ENCODE data around the gene HSPG2.

Gene HSPG2

GRCh38 chr1:21955501-21956281, 18.6 kb upstream of the HSPG2 start:
- Histone ChIP-seq H3K27ac (ENCODE audit: low read depth, low read length, poor library complexity, severe bottlenecking) (no peak overlapping the region), H2AFZ (ENCODE audit: low read length) (no peak overlapping the region), H3K9ac (ENCODE audit: low read length) (no peak overlapping the region), H3K9me2 (ENCODE audit: low read depth, low read length) (no peaks in the 10 kb centered on the region), H3F3A (ENCODE audit: insufficient read depth, low read length) (no peaks in the 10 kb centered on the region), H3K79me2 (ENCODE audit: insufficient read depth, low read length) (no peaks in the 10 kb centered on the region), H3K4me1 (ENCODE audit: insufficient read depth, low read length, severe bottlenecking) (no peaks in the 10 kb centered on the region), H3K4me2 (ENCODE audit: low read length) (no peak overlapping the region), H3K36me3 (ENCODE audit: insufficient read depth, low read length) (no peaks in the 10 kb centered on the region), H3K9me3 (ENCODE audit: low read length) (no peaks in the 10 kb centered on the region), H3K4me3 (ENCODE audit: low read depth, low read length, poor library complexity, severe bottlenecking) (no peak overlapping the region), H4K20me1 (ENCODE audit: insufficient read depth, low read length) (no peaks in the 10 kb centered on the region), H3K27me3 (ENCODE audit: insufficient read depth, low read length) (no peaks in the 10 kb centered on the region)
- no peak for TF ChIP-seq CTCF (IDR thresholded peaks at IDR 0.05; ENCODE audit: low read length)
- TF ChIP-seq EZH2 (IDR thresholded peaks at IDR 0.05; ENCODE audit: borderline replicate concordance, low read length) = no peak

- Histone ChIP-seq H3K27me3 (ENCODE audit: insufficient read depth, low read length) (no peaks in the 10 kb centered on the region), H3K36me3 (ENCODE audit: insufficient read depth, low read length) (no peaks in the 10 kb centered on the region), H3K79me2 (ENCODE audit: insufficient read depth, low read length) (no peaks in the 10 kb centered on the region), H3K27ac (ENCODE audit: low read depth, low read length, poor library complexity, severe bottlenecking) (no peak overlapping the region), H3F3A (ENCODE audit: insufficient read depth, low read length) (no peaks in the 10 kb centered on the region), H3K4me3 (ENCODE audit: low read depth, low read length, poor library complexity, severe bottlenecking) (no peak overlapping the region), H3K9me3 (ENCODE audit: low read length) (no peaks in the 10 kb centered on the region), H4K20me1 (ENCODE audit: insufficient read depth, low read length) (no peaks in the 10 kb centered on the region), H3K4me2 (ENCODE audit: low read length) (no peak overlapping the region), H3K9ac (ENCODE audit: low read length) (no peak overlapping the region), H3K4me1 (ENCODE audit: insufficient read depth, low read length, severe bottlenecking) (no peaks in the 10 kb centered on the region), H3K9me2 (ENCODE audit: low read depth, low read length) (no peaks in the 10 kb centered on the region), H2AFZ (ENCODE audit: low read length) (no peak overlapping the region)
- no peak for TF ChIP-seq EZH2 (IDR thresholded peaks at IDR 0.05; ENCODE audit: borderline replicate concordance, low read length)
- no peak for TF ChIP-seq CTCF (IDR thresholded peaks at IDR 0.05; ENCODE audit: low read length)
Observed at GRCh38 chr1:21955058-21955457, 17.9 kb upstream of the HSPG2 start.

GRCh38 chr1:21952786-21953520, 15.8 kb upstream of the HSPG2 start:
- Histone ChIP-seq H3K36me3 (ENCODE audit: insufficient read depth, low read length) (no peaks in the 10 kb centered on the region), H3F3A (ENCODE audit: insufficient read depth, low read length) (no peaks in the 10 kb centered on the region), H3K27ac (ENCODE audit: low read depth, low read length, poor library complexity, severe bottlenecking) (no peak overlapping the region), H3K4me3 (ENCODE audit: low read depth, low read length, poor library complexity, severe bottlenecking) (no peak overlapping the region), H3K27me3 (ENCODE audit: insufficient read depth, low read length) (no peaks in the 10 kb centered on the region), H3K79me2 (ENCODE audit: insufficient read depth, low read length) (no peaks in the 10 kb centered on the region), H3K9me3 (ENCODE audit: low read length) (no peaks in the 10 kb centered on the region), H3K9ac (ENCODE audit: low read length) (no peak overlapping the region), H4K20me1 (ENCODE audit: insufficient read depth, low read length) (no peaks in the 10 kb centered on the region), H3K4me1 (ENCODE audit: insufficient read depth, low read length, severe bottlenecking) (no peaks in the 10 kb centered on the region), H3K4me2 (ENCODE audit: low read length) (no peak overlapping the region), H3K9me2 (ENCODE audit: low read depth, low read length) (no peaks in the 10 kb centered on the region), H2AFZ (ENCODE audit: low read length) (no peak overlapping the region)
- TF ChIP-seq CTCF (IDR thresholded peaks at IDR 0.05; ENCODE audit: low read length) = no peak
- no peak for TF ChIP-seq EZH2 (IDR thresholded peaks at IDR 0.05; ENCODE audit: borderline replicate concordance, low read length)

Data from OCI-LY1 (cell line).